Measurements from ENCODE around the gene BRD4.

The BRD4 gene

GRCh38 chr19:15288146-15288963 lies 44.0 kb downstream of the BRD4 start:
- peak; percentile 84 for DNase-seq

GRCh38 chr19:15287496-15287895 lies 44.8 kb downstream of the BRD4 start:
- no peak for DNase-seq

- no peak for DNase-seq
Observed at GRCh38 chr19:15286688-15287365, 45.5 kb downstream of the BRD4 start.

DNA sequence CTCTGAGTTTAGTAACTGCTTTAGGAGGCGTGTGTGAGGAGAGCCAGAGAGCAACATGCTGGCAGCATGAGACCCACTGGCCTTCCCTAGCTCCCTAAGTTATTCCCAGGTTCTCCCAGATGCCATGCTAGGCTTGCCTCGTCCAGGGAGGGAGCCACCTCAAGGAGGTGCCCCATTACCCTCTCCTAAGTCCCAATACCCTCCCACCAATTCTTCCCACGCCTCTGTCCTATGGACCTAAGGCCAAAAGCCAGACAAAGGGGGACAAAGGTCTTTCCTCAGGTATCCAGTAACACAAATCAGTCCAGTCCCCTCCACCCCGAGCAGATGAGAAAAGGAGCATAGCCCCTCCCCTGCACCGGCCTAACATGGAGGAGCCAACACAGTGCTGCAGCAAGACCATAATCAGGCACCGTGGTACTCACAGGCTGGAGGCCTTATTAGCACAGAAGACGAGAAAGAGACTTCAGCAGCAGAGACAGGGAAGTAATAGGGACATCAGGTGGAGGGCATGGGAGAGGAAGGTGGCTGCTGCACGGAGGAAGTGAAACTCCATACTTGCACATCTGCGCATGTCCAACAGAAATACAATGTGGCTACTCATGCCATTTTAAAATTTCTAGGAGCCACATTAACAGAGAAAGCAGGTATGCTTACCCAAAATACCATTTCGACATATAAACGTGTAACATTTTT lies 46.3 kb downstream of the BRD4 start:
- no peak for DNase-seq

- DNase-seq: no peak
Observed at GRCh38 chr19:15284896-15285295, 47.4 kb downstream of the BRD4 start.

DNA sequence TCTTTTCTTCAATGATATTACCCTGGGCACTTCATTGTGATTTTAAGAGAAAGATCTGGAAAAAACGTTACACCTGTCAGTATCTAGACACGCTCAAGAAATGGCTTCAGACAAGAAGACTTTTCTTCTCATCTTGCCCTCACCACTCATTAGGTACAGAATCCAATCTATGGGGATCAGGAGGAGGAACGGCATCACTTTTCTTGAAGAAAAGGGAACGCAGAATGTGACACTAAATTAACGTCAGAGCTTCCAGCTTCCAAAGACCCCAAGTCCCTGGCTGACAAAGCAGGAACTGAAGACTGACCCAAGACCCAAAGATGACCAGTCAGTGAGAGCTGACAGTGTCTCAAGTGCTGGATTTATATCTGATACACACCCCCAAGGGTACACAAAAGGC lies 48.2 kb downstream of the BRD4 start:
- no peak for DNase-seq

GRCh38 chr19:15283141-15283883 lies 49.0 kb downstream of the BRD4 start:
- no peak for DNase-seq

DNA sequence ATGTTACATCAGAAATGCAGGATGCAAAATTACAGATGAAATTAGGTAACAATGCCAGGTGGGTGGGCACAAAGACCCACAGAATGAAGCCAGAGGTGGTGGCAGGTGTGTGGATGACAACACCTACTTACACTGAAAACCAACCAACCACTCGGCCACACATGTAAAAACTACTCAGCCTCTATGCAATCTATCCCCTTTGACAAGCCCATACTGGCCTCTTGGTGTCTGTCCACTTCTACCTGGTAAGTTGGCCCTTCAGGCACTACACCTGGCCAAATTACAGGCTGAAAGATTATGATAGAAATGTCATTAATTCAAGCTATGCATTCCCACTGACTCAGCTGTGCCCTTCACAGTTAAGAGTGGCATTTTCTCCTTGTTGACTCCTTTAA lies 50.0 kb downstream of the BRD4 start:
- no peak for DNase-seq

- peak; percentile 46 for DNase-seq
Observed at GRCh38 chr19:15280915-15281683, 51.2 kb downstream of the BRD4 start.

DNA sequence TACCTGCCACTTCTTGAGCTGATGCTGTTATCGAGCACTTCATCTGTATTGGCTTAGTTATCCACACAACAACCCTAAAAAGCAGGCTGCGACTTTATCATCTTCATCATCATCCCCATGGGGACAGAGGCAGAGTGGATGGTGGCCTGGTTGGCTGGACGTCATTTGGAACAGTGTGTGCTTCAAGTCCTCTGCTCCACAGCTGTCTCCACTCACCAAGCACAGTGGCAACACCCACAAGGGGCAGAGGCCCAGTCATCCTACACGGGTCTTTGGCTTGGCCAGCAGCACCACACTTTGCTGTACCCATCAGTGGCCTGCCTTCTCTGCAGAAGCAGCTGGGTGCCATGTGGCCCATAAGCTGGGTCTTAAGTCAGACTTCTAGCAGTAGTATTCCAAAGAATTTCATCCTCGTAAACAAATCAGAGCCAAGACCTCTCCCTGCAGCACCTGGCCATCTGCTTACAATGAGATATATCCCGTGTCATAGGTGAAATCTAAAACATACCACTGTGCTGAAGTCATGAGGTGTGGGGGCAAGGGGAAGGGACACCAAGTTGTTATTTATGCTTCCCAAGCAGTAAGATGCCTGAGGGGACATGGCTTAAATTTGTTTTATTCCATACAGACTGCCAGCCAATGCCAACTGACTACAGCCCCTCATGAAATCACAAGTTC lies 52.2 kb downstream of the BRD4 start:
- no peak for DNase-seq

DNA sequence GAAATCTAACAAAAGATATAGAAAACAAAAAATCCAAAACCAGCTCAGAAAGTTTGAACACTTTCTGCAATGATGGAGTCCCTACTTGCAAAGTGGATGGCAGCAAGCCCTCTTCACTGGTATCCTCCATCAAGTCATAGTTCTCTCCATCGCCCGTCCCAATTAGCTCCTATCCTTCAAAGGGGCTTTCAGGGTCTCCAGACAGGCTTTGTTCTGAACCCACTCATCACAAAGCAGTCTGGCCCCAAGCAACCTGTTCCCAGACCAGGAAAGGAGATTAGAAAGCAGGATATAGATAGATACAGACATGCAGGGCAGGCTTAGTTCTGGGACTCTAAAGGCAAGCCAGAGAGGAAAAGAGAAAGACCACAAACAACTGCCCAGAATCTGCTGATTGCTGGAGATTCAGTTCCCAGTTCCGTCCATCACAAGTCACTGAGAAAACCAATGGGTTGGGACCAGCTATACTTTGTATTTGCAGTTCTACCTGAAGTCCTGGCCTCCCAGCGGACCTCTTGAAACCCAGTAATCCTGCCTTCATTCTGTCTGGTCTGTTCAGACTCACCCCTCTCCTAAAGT lies 52.9 kb downstream of the BRD4 start:
- DNase-seq: peak; percentile 35

DNA sequence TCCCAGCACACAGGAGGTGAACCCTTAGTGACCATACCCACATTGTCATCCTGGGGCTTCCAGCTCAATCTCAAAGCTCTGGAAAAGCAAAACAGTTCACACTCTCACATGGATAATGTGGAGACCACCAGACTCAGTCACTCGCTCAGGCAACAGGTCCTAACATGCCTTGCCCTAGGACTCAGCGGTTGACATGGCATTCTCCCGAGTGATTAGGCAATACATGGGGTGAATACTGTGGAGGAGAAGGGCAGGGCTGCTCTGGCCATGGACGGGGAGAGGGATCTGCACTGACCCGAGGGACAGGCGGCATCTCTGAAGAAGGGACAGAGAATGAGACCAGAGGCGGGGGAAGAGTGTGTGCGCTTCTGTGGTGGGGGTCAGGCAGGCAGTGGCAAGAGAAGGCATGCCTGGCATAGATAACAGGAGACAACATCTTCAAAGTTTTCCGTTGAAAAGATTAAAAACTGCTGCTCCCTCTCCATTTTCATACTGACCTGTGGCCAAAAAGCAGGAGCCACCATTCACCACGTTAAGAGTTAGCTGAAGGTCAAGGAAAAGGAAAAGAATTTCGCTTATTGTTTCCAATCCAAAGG lies 55.6 kb downstream of the BRD4 start:
- peak; percentile 56 for DNase-seq

- DNase-seq: no peak
Observed at GRCh38 chr19:15274477-15274876, 57.9 kb downstream of the BRD4 start.

- no peak for DNase-seq
Observed at GRCh38 chr19:15269806-15270205, 62.5 kb downstream of the BRD4 start.

- no peak for DNase-seq
Observed at GRCh38 chr19:15268928-15269253, 63.4 kb downstream of the BRD4 start.

- DNase-seq: no peak
Observed at GRCh38 chr19:15268192-15268927, 64.0 kb downstream of the BRD4 start.

DNA sequence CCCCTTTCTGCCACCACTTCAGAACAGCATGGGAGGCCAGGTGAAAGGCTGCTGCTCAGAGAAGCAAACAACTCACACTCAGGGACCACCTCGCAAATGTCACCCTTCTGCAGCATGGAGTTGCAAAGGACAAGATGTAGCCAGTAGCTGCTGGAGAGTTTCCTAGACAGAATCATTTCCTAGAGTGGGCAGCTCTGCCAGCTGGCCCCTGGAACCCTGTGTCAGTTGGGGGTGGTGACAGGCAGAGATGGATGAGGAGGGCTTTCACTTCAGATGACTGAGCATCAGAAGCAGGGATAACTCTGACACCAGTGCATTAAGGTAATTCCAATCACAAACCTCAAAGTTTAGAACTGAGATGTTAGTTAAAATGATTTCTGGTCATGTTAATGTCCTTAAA lies 65.7 kb downstream of the BRD4 start:
- DNase-seq: no peak

GRCh38 chr19:15265850-15266248 lies 66.5 kb downstream of the BRD4 start:
- DNase-seq: no peak

DNA sequence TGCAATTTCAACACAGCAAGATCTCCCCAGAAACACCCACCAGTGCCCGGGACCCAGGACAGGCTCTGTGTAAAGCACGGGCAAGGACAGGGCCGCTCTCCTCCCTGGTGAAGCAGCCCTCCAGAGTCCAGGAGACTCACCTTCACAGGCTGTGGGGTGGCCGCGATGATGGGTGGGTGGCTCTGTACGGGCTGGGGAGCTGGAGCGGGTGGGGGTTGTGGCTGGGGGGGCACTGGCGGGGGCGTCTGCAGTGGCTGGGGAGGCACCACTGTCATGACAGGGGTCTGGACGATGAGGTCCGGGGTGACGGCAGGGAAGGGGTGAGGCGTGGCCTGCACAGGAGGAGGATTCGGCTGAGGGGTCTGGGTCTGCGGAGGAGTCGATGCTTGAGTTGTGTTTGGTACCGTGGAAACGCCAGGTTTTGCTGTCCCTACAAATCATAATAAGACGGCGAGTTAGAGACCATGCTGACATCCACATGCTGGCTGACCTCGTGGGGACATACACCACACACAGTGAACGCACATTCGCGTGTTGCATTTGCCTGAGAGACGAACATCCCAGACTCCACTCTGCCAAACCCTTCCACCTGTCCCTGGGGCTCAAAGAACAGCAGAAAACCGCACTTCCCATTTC lies 67.0 kb downstream of the BRD4 start:
- DNase-seq: no peak

- DNase-seq: no peak
Observed at GRCh38 chr19:15264933-15265206, 67.5 kb downstream of the BRD4 start.

Measured in hematopoietic multipotent progenitor cell treated with erythropoietin and hydrocortisone succinate and interleukin-3 and kit ligand, for 4 days (in vitro differentiated cells).